ENCODE measurements around the gene ANAPC15.

ANAPC15 gene

DNA sequence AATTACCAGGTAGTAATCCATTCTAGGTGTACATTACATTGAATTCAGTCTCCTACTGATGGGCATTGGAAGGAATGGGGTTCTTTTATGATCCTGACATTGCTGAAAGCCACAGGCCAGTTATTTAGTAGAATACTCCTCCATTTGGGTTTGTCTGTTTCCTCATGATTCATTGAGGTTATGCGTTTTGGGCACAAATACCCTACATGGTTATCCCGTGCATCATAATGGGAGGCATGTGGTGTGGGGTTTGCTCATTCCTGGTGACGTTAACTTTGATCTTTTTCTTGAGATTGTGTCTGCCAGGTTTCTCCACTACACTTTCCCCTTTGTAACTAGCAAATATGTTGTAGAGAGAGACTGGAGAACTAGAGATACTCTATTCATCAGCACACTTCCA is 28.6 kb upstream of the ANAPC15 start:
- no peak overlapping the region for H3K27ac ChIP-seq (ENCODE audit: low read depth, low read length, poor library complexity, severe bottlenecking)
- no peaks in the 10 kb centered on the region for H3K27me3 ChIP-seq (ENCODE audit: insufficient read depth, low read length)
- no peaks in the 10 kb centered on the region for H3K36me3 ChIP-seq (ENCODE audit: insufficient read depth, low read length)
- no peaks in the 10 kb centered on the region for H3K4me1 ChIP-seq (ENCODE audit: insufficient read depth, low read length, severe bottlenecking)
- no peak overlapping the region for H3K4me3 ChIP-seq (ENCODE audit: low read depth, low read length, poor library complexity, severe bottlenecking)
- no peaks in the 10 kb centered on the region for H4K20me1 ChIP-seq (ENCODE audit: insufficient read depth, low read length)
- H2AFZ ChIP-seq (ENCODE audit: low read length): no peak overlapping the region
- H3K79me2 ChIP-seq (ENCODE audit: insufficient read depth, low read length): no peaks in the 10 kb centered on the region
- no peaks in the 10 kb centered on the region for H3F3A ChIP-seq (ENCODE audit: insufficient read depth, low read length)
- no peaks in the 10 kb centered on the region for H3K9me2 ChIP-seq (ENCODE audit: low read depth, low read length)
- no peaks in the 10 kb centered on the region for H3K9me3 ChIP-seq (ENCODE audit: low read length)
- no peak for TF ChIP-seq EZH2 (IDR thresholded peaks at IDR 0.05; ENCODE audit: borderline replicate concordance, low read length)
- TF ChIP-seq, protein P1, sequence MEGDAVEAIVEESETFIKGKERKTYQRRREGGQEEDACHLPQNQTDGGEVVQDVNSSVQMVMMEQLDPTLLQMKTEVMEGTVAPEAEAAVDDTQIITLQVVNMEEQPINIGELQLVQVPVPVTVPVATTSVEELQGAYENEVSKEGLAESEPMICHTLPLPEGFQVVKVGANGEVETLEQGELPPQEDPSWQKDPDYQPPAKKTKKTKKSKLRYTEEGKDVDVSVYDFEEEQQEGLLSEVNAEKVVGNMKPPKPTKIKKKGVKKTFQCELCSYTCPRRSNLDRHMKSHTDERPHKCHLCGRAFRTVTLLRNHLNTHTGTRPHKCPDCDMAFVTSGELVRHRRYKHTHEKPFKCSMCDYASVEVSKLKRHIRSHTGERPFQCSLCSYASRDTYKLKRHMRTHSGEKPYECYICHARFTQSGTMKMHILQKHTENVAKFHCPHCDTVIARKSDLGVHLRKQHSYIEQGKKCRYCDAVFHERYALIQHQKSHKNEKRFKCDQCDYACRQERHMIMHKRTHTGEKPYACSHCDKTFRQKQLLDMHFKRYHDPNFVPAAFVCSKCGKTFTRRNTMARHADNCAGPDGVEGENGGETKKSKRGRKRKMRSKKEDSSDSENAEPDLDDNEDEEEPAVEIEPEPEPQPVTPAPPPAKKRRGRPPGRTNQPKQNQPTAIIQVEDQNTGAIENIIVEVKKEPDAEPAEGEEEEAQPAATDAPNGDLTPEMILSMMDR (IDR thresholded peaks at IDR 0.05; ENCODE audit: low read length): no peak
- H3K9ac ChIP-seq (ENCODE audit: low read length): no peak overlapping the region
- H3K4me2 ChIP-seq (ENCODE audit: low read length): no peak overlapping the region

DNA sequence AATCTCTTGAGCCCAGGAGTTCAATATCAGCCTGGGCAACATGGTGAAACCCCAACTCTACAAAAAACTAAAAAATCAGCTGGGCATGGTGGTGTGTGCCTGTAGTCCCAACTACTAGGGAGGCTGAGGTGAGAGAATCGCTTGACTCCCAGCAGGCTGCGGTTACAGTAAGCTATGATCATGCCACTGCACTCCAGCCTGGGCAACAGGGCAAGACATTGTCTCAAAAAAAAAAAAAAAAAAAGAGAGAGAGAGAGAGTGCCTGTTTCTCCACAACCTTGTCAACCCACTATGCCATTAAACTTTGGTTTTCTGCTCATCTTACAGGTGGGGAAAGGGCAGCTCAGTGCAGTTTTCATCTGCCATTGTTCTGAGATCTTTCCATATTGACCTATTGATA is 28.2 kb upstream of the ANAPC15 start:
- no peaks in the 10 kb centered on the region for H3K36me3 ChIP-seq (ENCODE audit: insufficient read depth, low read length)
- no peaks in the 10 kb centered on the region for H3F3A ChIP-seq (ENCODE audit: insufficient read depth, low read length)
- no peaks in the 10 kb centered on the region for H3K27me3 ChIP-seq (ENCODE audit: insufficient read depth, low read length)
- H3K9ac ChIP-seq (ENCODE audit: low read length): no peak overlapping the region
- H3K9me2 ChIP-seq (ENCODE audit: low read depth, low read length): no peaks in the 10 kb centered on the region
- no peaks in the 10 kb centered on the region for H3K4me1 ChIP-seq (ENCODE audit: insufficient read depth, low read length, severe bottlenecking)
- TF ChIP-seq, protein P1 (IDR thresholded peaks at IDR 0.05; ENCODE audit: low read length): no peak
- TF ChIP-seq EZH2 (IDR thresholded peaks at IDR 0.05; ENCODE audit: borderline replicate concordance, low read length): no peak
- no peak overlapping the region for H3K4me2 ChIP-seq (ENCODE audit: low read length)
- no peaks in the 10 kb centered on the region for H4K20me1 ChIP-seq (ENCODE audit: insufficient read depth, low read length)
- no peak overlapping the region for H3K4me3 ChIP-seq (ENCODE audit: low read depth, low read length, poor library complexity, severe bottlenecking)
- H3K9me3 ChIP-seq (ENCODE audit: low read length): no peaks in the 10 kb centered on the region
- no peaks in the 10 kb centered on the region for H3K79me2 ChIP-seq (ENCODE audit: insufficient read depth, low read length)
- no peak overlapping the region for H3K27ac ChIP-seq (ENCODE audit: low read depth, low read length, poor library complexity, severe bottlenecking)
- H2AFZ ChIP-seq (ENCODE audit: low read length): no peak overlapping the region

DNA sequence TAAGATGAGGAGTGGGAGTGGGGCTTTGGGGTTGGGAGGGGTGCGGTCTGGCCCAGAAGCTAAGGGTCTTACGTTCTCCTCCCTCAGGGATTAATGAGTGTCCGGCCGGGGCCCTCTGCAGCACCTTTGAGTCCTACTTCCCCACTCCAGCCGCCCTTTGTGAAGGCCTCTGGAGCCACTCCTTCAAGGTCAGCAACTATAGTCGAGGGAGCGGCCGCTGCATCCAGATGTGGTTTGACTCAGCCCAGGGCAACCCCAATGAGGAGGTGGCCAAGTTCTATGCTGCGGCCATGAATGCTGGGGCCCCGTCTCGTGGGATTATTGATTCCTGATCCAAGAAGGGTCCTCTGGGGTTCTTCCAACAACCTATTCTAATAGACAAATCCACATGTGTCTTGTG is 27.0 kb upstream of the ANAPC15 start:
- H3F3A ChIP-seq (ENCODE audit: insufficient read depth, low read length): no peaks in the 10 kb centered on the region
- no peak overlapping the region for H3K4me2 ChIP-seq (ENCODE audit: low read length)
- no peaks in the 10 kb centered on the region for H4K20me1 ChIP-seq (ENCODE audit: insufficient read depth, low read length)
- H2AFZ ChIP-seq (ENCODE audit: low read length): no peak overlapping the region
- no peaks in the 10 kb centered on the region for H3K79me2 ChIP-seq (ENCODE audit: insufficient read depth, low read length)
- H3K9me3 ChIP-seq (ENCODE audit: low read length): no peaks in the 10 kb centered on the region
- H3K4me3 ChIP-seq (ENCODE audit: low read depth, low read length, poor library complexity, severe bottlenecking): no peak overlapping the region
- no peak overlapping the region for H3K27ac ChIP-seq (ENCODE audit: low read depth, low read length, poor library complexity, severe bottlenecking)
- H3K4me1 ChIP-seq (ENCODE audit: insufficient read depth, low read length, severe bottlenecking): no peaks in the 10 kb centered on the region
- TF ChIP-seq, protein P1 (IDR thresholded peaks at IDR 0.05; ENCODE audit: low read length): no peak
- TF ChIP-seq EZH2 (IDR thresholded peaks at IDR 0.05; ENCODE audit: borderline replicate concordance, low read length): no peak
- H3K9me2 ChIP-seq (ENCODE audit: low read depth, low read length): no peaks in the 10 kb centered on the region
- H3K9ac ChIP-seq (ENCODE audit: low read length): no peak overlapping the region
- H3K27me3 ChIP-seq (ENCODE audit: insufficient read depth, low read length): no peaks in the 10 kb centered on the region
- no peaks in the 10 kb centered on the region for H3K36me3 ChIP-seq (ENCODE audit: insufficient read depth, low read length)

All from OCI-LY1 (cell line).